Esophagus muscularis mucosa (tissue), 4 donors: ENCODE data around the gene ZNF687.

Experiments
- CTCF ChIP-seq, 3 experiments: fragments of 200-600 bp in 2 of 3; fragments of 450-650 bp in 1 of 3; sonication (generic) in 2 of 3; IDR thresholded peaks; one replicate each; pipeline ENCODE4 v1.5.1; 2017 to 2019; ENCODE audit warnings: antibody characterized with exemption in 3 of 3, mild to moderate bottlenecking in 2 of 3, moderate library complexity in 1 of 3
- EP300 ChIP-seq: sonication (generic); formaldehyde crosslinking; IDR thresholded peaks from one replicate; pipeline ENCODE4 v1.6.1; 2017; ENCODE audit warnings: antibody characterized with exemption
- POLR2A ChIP-seq: fragments of 450-650 bp; IDR thresholded peaks from one replicate; pipeline ENCODE4 v1.6.1; 2017; ENCODE audit warnings: antibody characterized with exemption, moderate library complexity, mild to moderate bottlenecking, low read depth
- POLR2AphosphoS5 ChIP-seq, 2 donors: sonication (generic); formaldehyde crosslinking; IDR thresholded peaks; one replicate each; pipeline ENCODE4 v1.6.1; 2017; ENCODE audit warnings: antibody characterized with exemption in 2 of 2

GRCh38 chr1:151286619-151287340 lies 4.7 kb downstream of the ZNF687 start:
- TF ChIP-seq CTCF (IDR thresholded peaks at IDR 0.05), result no peak
- no peak for TF ChIP-seq POLR2AphosphoS5 (IDR thresholded peaks at IDR 0.05)
- no peak for TF ChIP-seq EP300
- TF ChIP-seq POLR2A, result no peak
